GM21529 (cell line): ENCODE measurements around the gene CUEDC2.

Experiments used
- ATAC-seq: cut with Tn5 transposase; IDR thresholded peaks from one replicate; pipeline ENCODE4 v1.9.1; 2021; ENCODE audit not compliant: unreplicated experiment

The CUEDC2 gene, protein sequence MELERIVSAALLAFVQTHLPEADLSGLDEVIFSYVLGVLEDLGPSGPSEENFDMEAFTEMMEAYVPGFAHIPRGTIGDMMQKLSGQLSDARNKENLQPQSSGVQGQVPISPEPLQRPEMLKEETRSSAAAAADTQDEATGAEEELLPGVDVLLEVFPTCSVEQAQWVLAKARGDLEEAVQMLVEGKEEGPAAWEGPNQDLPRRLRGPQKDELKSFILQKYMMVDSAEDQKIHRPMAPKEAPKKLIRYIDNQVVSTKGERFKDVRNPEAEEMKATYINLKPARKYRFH

GRCh38 chr10:102432162-102432950, at the start of gene CUEDC2:
TSS of gene CUEDC2 (minus strand) at chr10:102432574. CDS start at chr10:102425188, 7,386 bp downstream.
- ATAC-seq, result peak; percentile 88

- no peak for ATAC-seq
Observed at GRCh38 chr10:102480396-102480795, 48.0 kb upstream of the CUEDC2 start.

GRCh38 chr10:102479651-102480050, 47.3 kb upstream of the CUEDC2 start:
- ATAC-seq, result no peak

DNA sequence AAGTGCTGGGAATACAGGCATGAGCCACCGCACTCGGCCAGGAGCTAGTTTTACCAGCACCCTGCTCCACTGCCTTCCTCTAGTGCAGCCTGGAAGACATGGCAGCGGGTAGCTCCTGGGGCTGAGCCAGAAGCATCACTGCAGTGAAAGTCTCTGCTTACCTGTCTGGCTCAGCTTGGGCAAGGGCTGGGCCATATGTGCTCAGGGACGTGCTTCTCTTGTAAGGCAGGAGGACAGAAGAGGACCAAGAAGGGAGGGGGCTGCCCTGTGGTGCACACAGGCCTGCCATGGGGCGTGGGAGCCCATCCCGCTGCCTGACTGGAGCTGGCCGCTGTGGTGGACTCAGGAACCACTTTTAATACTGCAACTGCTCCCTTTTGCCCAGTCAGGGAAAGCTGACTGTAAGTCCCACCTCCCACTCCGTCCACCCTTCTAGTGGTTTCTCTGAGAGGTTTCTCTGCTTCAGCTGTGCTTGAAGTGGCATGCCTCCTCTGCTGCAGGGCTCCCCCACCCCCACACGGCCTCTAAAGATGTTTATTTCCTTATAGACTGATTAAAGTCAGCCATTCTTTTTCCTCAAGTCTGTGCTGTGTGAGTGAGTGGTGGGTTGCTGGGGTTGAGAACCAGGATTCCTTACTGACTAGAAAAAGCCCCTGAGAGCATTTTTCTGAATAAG, 44.2 kb upstream of the CUEDC2 start:
- no peak for ATAC-seq

DNA sequence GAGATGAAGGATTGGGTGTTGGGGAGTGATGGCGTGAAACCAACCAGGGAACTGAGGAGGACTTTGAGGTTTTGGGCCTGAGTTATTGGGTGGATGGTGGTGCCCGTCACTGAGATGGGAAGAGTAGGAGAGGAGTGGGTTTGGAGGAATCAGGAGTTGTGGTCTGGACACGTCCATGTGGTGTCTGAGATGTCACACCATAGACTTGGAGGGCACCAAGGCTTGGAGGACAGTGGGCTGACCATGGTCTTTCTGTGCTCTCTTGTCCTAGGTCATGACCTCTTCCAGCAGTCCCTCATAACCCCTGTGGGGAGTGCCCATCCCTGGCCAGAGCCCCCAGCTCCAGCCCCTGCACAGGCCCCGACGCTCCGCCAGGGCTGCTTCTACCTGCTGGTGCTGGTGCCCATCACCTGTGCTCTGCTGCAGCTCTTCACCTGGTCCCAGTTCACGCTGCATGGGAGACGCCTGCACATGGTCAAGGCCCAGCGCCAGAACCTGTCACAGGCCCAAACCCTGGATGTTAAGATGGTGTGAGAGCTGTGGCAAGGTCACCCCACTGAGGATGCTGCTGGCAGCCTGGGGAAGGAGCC, 43.2 kb upstream of the CUEDC2 start:
- no peak for ATAC-seq

GRCh38 chr10:102473445-102474331, 41.3 kb upstream of the CUEDC2 start:
- no peak for ATAC-seq

GRCh38 chr10:102470579-102471546, 38.5 kb upstream of the CUEDC2 start:
- no peak for ATAC-seq

- no peak for ATAC-seq
Observed at GRCh38 chr10:102468683-102469082, 36.3 kb upstream of the CUEDC2 start.

- no peak for ATAC-seq
Observed at GRCh38 chr10:102467971-102468438, 35.6 kb upstream of the CUEDC2 start.

DNA sequence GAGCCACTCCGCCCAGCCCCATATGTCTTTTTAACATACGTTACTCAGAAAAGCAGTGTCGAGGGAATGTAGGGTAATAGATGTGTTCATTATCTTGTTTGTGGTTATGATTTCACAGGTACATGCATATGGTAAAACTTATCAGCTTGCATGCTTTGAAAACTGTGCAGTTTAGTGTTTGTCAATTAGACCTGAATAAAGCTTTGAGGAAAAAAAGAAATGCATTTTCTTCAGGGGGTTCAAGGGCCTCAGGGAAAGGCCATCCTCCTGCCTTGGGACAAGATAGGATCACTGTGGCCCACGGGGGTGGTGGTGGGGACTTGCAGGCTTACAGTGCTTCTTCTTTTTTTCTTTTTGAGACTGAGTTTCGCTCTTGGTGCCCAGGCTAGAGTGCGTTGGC, 34.9 kb upstream of the CUEDC2 start:
- no peak for ATAC-seq

DNA sequence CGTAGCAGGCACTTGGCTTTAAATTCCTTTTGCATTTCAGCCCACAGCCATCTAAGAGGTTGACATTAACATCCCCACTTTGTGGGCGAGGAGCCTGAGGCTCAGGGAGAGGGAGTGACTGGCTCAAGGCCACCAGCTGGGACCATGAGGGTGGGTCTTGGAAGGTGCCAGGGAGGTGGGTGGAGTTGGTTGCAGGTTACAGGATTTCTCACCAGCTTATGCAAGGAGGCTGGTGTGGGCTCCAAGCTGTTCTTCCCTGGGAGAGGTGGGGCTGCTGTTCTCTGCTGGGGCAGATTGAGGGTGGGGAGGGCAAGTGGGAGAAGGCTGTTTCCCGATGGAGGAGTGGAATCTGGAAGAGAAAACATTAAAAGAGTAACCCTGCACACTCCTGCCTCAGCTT, 33.1 kb upstream of the CUEDC2 start:
- no peak for ATAC-seq

GRCh38 chr10:102463983-102464382, 31.6 kb upstream of the CUEDC2 start:
- no peak for ATAC-seq

- no peak for ATAC-seq
Observed at GRCh38 chr10:102462512-102463054, 30.2 kb upstream of the CUEDC2 start.

DNA sequence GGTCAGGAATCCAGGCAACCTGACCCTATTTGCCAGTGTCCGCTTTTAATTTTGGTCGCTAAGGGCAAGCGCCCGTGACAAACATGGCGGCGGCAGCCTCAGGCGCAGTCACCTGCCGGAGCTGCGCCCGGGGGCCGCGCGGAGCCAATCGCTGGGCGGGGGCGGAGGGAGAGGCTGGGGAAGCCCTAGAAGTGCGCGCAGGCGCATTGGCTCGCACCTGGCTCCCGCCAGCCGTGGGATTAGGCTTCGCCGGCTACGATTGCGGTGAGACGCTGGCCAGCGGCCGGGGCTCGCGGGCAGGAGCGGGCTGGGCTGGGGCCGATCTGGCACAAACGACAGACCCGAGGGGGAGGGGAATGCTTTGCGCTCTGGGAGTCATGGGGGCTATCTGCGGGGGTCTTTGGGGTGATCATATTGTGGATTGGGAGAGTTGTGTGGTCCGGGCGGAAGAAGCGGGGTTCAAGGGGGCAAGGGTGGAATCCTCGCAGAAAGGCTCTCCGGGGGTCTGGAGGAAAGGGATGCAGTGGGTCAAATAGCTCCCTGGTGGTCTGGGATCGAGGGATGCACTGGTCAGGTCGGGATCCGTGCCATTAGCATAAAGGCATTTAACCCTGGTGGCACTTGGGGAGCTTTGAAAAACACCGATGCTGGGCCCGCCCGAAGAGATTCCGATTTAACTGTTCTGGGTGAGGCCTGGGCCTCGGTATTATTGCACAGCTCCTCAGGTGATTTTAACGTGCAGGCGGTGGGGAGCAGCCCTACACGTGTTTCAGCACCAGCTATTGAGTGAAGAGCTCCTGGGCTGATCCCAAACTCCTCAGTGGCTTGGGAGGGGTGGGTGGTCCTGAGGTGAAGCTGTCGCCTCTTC, 29.0 kb upstream of the CUEDC2 start:
- peak; percentile 87 for ATAC-seq

DNA sequence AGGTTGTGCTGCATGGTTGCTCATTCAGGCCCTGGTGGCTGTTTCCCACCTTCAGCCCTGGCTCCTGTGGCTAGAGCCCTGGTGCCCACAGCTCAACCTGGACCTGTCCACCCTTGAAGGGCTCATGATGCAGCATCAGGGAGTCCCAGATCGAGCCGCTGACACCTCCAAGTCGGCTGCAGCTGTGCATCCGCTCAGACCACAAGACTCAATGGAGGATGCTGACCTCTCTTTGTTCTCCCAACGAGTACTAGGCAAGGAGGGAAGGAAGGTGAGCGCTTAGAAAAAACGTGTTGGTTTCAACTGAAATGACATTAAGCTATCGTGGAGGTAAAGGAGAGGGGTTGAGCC, 28.4 kb upstream of the CUEDC2 start:
- peak; percentile 36 for ATAC-seq

DNA sequence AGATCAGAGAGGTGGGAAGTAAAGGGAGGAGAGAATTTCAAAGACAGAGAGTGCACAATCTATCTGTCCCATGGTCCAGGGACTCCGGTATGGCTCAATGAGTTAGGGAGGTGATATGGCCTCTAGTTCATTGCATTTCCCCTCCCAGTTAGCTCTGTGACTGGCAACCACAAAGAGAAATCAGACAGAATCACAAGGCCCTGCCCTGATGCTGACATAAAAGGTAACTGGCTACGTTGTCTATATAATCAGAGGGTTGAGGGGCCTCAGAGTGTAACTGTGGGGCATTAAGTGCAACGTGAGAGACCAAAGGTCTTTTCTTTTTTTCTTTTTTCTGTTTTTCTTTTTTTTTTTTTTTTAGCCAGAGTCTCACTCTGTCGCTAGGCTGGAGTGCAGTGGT, 26.3 kb upstream of the CUEDC2 start:
- ATAC-seq, result no peak

GRCh38 chr10:102457591-102458150, 25.3 kb upstream of the CUEDC2 start:
- ATAC-seq, result no peak
